ENCODE measurements around the gene TACR1.

DNA sequence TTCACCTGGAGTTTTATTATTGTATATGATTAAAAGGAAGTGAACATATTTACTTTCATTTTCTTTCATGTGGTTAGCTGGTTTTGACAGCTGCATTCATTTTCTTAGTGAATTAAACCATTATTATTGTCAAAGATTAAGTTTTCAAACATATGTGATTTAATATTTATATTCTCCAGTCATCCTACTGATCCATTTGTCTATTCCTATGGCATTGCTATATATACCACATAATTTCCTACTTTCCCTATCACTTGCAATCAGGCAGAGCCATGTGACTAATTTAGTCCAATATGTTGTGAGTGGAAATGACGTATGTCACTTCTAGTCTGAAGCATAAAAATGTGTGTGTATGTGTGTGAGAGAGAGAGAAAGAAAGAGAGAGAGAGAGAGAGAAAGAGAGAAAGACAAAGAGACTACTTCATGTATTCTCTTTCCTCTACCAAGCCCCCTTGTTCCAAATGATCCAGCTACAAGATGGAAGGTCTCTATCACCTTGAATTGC lies 12.0 kb upstream of the TACR1 start:
- TF ChIP-seq, protein P1, sequence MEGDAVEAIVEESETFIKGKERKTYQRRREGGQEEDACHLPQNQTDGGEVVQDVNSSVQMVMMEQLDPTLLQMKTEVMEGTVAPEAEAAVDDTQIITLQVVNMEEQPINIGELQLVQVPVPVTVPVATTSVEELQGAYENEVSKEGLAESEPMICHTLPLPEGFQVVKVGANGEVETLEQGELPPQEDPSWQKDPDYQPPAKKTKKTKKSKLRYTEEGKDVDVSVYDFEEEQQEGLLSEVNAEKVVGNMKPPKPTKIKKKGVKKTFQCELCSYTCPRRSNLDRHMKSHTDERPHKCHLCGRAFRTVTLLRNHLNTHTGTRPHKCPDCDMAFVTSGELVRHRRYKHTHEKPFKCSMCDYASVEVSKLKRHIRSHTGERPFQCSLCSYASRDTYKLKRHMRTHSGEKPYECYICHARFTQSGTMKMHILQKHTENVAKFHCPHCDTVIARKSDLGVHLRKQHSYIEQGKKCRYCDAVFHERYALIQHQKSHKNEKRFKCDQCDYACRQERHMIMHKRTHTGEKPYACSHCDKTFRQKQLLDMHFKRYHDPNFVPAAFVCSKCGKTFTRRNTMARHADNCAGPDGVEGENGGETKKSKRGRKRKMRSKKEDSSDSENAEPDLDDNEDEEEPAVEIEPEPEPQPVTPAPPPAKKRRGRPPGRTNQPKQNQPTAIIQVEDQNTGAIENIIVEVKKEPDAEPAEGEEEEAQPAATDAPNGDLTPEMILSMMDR (IDR thresholded peaks at IDR 0.05) = no peak
- no peak for TF ChIP-seq ZFX (IDR thresholded peaks at IDR 0.05; ENCODE audit: borderline replicate concordance)
